ENCODE measurements around the gene TMCC1. TPM values are rescaled to one million over a fixed set of nuclear protein-coding genes. Genes with fewer than 3 reads are reported as not detected.

The TMCC1 gene
- total and polyA plus RNA-seq, 4 donors, result 10.2 to 60.0 (median 11.0) TPM

DNA sequence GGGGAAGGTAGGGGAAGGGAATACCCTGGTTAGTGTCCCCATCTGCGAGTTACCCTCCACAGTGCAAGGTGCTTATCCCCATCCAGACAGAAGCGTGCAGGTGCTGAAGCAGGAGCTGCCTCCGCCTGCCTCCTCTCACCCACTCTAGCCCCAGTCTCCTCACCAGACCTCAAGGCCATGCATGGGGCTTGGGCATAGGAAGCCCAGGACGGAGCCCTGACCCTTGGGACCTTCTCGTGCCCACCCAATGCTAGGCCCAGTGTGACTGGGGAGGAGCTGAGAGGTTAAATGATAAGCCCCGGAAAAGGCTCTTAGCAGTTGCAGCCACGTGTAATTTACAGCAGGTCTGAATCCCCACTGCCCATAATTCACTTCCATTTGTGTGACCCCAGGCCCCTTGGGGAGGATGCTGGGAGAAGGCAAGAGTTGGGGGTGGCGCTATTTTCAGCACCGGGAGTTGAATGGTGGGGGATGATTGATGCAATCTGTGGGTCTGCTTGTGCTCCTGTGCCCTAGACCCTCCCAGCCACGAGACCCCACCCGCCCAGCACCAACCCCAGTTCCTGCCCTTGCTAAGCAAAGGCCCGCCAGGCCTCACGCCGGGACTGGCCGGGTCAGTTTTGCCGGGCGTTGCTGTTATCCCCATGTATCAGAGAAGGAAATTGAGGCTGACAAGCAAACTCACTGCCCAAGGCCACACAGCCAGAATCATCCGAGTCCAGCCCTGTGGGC is 272.5 kb downstream of the TMCC1 start:
- H3K4me1 ChIP-seq (ENCODE audit: control insufficient read depth in 4 of 4, insufficient read depth in 4 of 4, low read length in 3 of 4), result peaks cover 2 to 33% (median 15%) of the 10 kb centered on the region in 4 donors
- H3K4me3 ChIP-seq (ENCODE audit: low read depth in 1 of 3, low read length in 3 of 3), result no peak overlapping the region
- TF ChIP-seq ATF3 (IDR thresholded peaks at IDR 0.05), result no peak
- WGBS, result 81% methylated on average over 18 of the region's 18 CpGs
- H3K27ac ChIP-seq (ENCODE audit: low read depth in 1 of 2, low read length in 2 of 2), result no peak overlapping the region
- H3K27me3 ChIP-seq (ENCODE audit: control insufficient read depth in 4 of 4, insufficient read depth in 4 of 4, low read length in 3 of 4), result no peaks in the 10 kb centered on the region
- DNase-seq (ENCODE audit: low spot score), result no peak
- no peaks in the 10 kb centered on the region for H3K9me3 ChIP-seq (ENCODE audit: control insufficient read depth in 4 of 4, low read length in 3 of 4)
- H3K9ac ChIP-seq (ENCODE audit: low read depth in 1 of 2, low read length in 2 of 2), result no peak overlapping the region
- no peaks in the 10 kb centered on the region for H3K36me3 ChIP-seq (ENCODE audit: control insufficient read depth in 4 of 4, insufficient read depth in 3 of 4, low read depth in 1 of 4, low read length in 3 of 4)

DNA sequence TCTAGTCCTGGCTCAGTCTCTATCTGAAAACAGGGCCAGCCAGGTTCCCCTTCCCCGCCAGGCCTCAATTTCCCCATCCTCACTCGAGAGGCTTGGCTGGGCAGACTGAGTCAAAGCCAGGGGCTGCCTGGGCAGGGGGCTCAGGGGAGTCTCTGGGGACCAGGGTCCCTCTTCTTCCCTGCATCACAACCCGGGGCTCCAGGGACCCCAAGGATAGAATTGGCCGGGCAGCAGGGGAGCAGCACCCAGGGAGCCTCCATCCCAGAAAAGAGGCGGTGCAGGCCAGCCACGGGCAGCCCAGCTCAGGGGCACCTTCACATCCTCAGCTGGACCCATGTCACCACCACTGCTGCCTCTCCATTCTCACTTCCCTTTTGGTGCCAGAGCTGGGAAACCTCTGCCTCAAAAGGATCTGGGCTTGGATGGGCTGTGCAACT is 273.8 kb downstream of the TMCC1 start:
- H3K4me3 ChIP-seq (ENCODE audit: low read depth in 1 of 3, low read length in 3 of 3), result no peak overlapping the region
- H3K4me1 ChIP-seq (ENCODE audit: control insufficient read depth in 4 of 4, insufficient read depth in 4 of 4, low read length in 3 of 4), result peaks cover 5 to 25% (median 9%) of the 10 kb centered on the region in 4 donors

More for the DNA sequence above, 273.8 kb downstream of the TMCC1 start:
- TF ChIP-seq NR2F2 (IDR thresholded peaks at IDR 0.05), result no peak
- TF ChIP-seq SP1 (IDR thresholded peaks at IDR 0.05), result no peak
- TF ChIP-seq ZBTB33 (IDR thresholded peaks at IDR 0.05), result no peak
- TF ChIP-seq FOXA1 (IDR thresholded peaks at IDR 0.05), result no peak
- TF ChIP-seq EGR1 (IDR thresholded peaks at IDR 0.05; ENCODE audit: low read depth in 2 of 2), result no peak
- TF ChIP-seq RXRA (IDR thresholded peaks at IDR 0.05), result no peak
- TF ChIP-seq GABPA (IDR thresholded peaks at IDR 0.05 in 1 of 2, conservative IDR thresholded peaks at IDR 0.05 in 1 of 2), result no peak
- TF ChIP-seq, protein P1, sequence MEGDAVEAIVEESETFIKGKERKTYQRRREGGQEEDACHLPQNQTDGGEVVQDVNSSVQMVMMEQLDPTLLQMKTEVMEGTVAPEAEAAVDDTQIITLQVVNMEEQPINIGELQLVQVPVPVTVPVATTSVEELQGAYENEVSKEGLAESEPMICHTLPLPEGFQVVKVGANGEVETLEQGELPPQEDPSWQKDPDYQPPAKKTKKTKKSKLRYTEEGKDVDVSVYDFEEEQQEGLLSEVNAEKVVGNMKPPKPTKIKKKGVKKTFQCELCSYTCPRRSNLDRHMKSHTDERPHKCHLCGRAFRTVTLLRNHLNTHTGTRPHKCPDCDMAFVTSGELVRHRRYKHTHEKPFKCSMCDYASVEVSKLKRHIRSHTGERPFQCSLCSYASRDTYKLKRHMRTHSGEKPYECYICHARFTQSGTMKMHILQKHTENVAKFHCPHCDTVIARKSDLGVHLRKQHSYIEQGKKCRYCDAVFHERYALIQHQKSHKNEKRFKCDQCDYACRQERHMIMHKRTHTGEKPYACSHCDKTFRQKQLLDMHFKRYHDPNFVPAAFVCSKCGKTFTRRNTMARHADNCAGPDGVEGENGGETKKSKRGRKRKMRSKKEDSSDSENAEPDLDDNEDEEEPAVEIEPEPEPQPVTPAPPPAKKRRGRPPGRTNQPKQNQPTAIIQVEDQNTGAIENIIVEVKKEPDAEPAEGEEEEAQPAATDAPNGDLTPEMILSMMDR (IDR thresholded peaks at IDR 0.05; ENCODE audit: low read depth, low read length, missing input control), result no peak
- TF ChIP-seq REST (IDR thresholded peaks at IDR 0.05), result no peak
- TF ChIP-seq FOXA2 (IDR thresholded peaks at IDR 0.05), result no peak
- TF ChIP-seq YY1 (IDR thresholded peaks at IDR 0.05), result no peak
- TF ChIP-seq HNF4G (IDR thresholded peaks at IDR 0.05), result no peak
- TF ChIP-seq JUND (IDR thresholded peaks at IDR 0.05), result no peak
- no peak for TF ChIP-seq HNF4A (conservative IDR thresholded peaks at IDR 0.05)
- no peak for TF ChIP-seq TAF1 (conservative IDR thresholded peaks at IDR 0.05)
- no peak for TF ChIP-seq MAX (IDR thresholded peaks at IDR 0.05)
- no peak for TF ChIP-seq RAD21 (IDR thresholded peaks at IDR 0.05)
- TF ChIP-seq ATF3 (IDR thresholded peaks at IDR 0.05), result no peak
- Histone ChIP-seq H3K9ac (ENCODE audit: low read depth in 1 of 2, low read length in 2 of 2) (no peak overlapping the region), H3K27me3 (ENCODE audit: control insufficient read depth in 4 of 4, insufficient read depth in 4 of 4, low read length in 3 of 4) (no peaks in the 10 kb centered on the region), H3K9me3 (ENCODE audit: control insufficient read depth in 4 of 4, low read length in 3 of 4) (no peaks in the 10 kb centered on the region), H3K27ac (ENCODE audit: low read depth in 1 of 2, low read length in 2 of 2) (no peak overlapping the region), H3K36me3 (ENCODE audit: control insufficient read depth in 4 of 4, insufficient read depth in 3 of 4, low read depth in 1 of 4, low read length in 3 of 4) (no peaks in the 10 kb centered on the region)
- 91% methylated on average over 6 of the region's 6 CpGs for WGBS
- DNase-seq (ENCODE audit: low spot score), result no peak

Data from liver (tissue), 9 donors.